Gastrocnemius medialis (tissue), 4 donors: ENCODE results near the gene ATF7. TPM values are rescaled to one million over a fixed set of nuclear protein-coding genes. Genes with fewer than 3 reads are reported as not detected.
A peak's percentile ranks its signal among the peaks of the same experiment; 100 is the strongest.
"Not testable (repeated sequence)": the region's sequence is repeated elsewhere in the genome, so short reads cannot be mapped to it uniquely, and the experiment has no call there.

Experiments
- ATAC-seq, 2 donors: fragments of 150-250 bp; one replicate each; pipeline ENCODE4 v1.9.1; 2016
- DNase-seq, 2 donors: peaks; one replicate each; pipeline ENCODE4 v3.0.0-alpha.2; 2019
- H3K27ac ChIP-seq, 4 donors: fragments of 200-600 bp; sonication (generic); 1 replicate in 1 of 4; 2 replicates in 3 of 4; pipeline ENCODE4 v1.5.1; 2016 to 2018; ENCODE audit warnings: mild to moderate bottlenecking in 2 of 4, moderate library complexity in 1 of 4
- H3K27me3 ChIP-seq, 3 donors: fragments of 200-600 bp; sonication (generic) in 2 of 3; 1 replicate in 1 of 3; 2 replicates in 2 of 3; pipeline versions ENCODE4 v1.5.1 to v1.6.0; 2016 to 2019; ENCODE audit warnings: mild to moderate bottlenecking in 1 of 3, moderate library complexity in 1 of 3
- H3K36me3 ChIP-seq, 2 donors: fragments of 200-600 bp; sonication (generic) in 1 of 2; one replicate each; pipeline ENCODE4 v1.5.1; 2017 to 2018
- H3K4me1 ChIP-seq, 2 donors: fragments of 200-600 bp; sonication (generic) in 1 of 2; one replicate each; pipeline ENCODE4 v1.5.1; 2016 to 2017; ENCODE audit warnings: mild to moderate bottlenecking in 2 of 2
- H3K4me3 ChIP-seq, 4 donors: fragments of 200-600 bp; sonication (generic) in 3 of 4; 1 replicate in 1 of 4; 2 replicates in 3 of 4; pipeline ENCODE4 v1.5.1; 2016 to 2019; ENCODE audit warnings: mild to moderate bottlenecking in 2 of 4
- H3K9me3 ChIP-seq, 3 donors: fragments of 200-600 bp; sonication (generic) in 2 of 3; 1 replicate in 1 of 3; 2 replicates in 2 of 3; pipeline ENCODE4 v1.5.1; 2016 to 2019
- POLR2A ChIP-seq, 2 donors: fragments of 450-650 bp; IDR thresholded peaks; one replicate each; pipeline ENCODE4 v1.6.1; 2017; ENCODE audit warnings: antibody characterized with exemption in 2 of 2, mild to moderate bottlenecking in 2 of 2, moderate library complexity in 2 of 2
- in situ Hi-C, 4 donors: fragments of 200-750 bp; cut with MboI; loops; one replicate each; pipeline versions ENCODE4 v1.15.0 to v1.8.0; 2017; ENCODE audit warnings: low sequenced_read_pairs in 4 of 4
- intact Hi-C: fragments of 100-400 bp; cut with DNase I; formaldehyde crosslinking; loops from one replicate; pipeline ENCODE4 v1.15.1; 2023; ENCODE audit warnings: low total_unique reads
- total RNA-seq, 4 donors: library from RNA; depleted of rRNA; stranded (reverse); fragments of >200 nt; gene quantifications; one replicate each; pipeline versions ENCODE4 v1.1.0 to v1.2.3, GENCODE V29; 2016
- TF ChIP-seq, protein P1 (sequence below), 5 experiments: fragments of 450-650 bp in 3 of 5; fragments of 200-600 bp in 2 of 5; sonication (generic) in 2 of 5; IDR thresholded peaks in 4 of 5; conservative IDR thresholded peaks in 1 of 5; 1 replicate in 4 of 5; 2 replicates in 1 of 5; pipeline ENCODE4 v1.5.1; 2016 to 2019; ENCODE audit warnings: antibody characterized with exemption in 5 of 5, mild to moderate bottlenecking in 3 of 5, moderate library complexity in 3 of 5

The ATF7 gene
- total RNA-seq, 4 donors from 2014 or later = 21.9 to 47.9 (median 26.3) TPM

DNA sequence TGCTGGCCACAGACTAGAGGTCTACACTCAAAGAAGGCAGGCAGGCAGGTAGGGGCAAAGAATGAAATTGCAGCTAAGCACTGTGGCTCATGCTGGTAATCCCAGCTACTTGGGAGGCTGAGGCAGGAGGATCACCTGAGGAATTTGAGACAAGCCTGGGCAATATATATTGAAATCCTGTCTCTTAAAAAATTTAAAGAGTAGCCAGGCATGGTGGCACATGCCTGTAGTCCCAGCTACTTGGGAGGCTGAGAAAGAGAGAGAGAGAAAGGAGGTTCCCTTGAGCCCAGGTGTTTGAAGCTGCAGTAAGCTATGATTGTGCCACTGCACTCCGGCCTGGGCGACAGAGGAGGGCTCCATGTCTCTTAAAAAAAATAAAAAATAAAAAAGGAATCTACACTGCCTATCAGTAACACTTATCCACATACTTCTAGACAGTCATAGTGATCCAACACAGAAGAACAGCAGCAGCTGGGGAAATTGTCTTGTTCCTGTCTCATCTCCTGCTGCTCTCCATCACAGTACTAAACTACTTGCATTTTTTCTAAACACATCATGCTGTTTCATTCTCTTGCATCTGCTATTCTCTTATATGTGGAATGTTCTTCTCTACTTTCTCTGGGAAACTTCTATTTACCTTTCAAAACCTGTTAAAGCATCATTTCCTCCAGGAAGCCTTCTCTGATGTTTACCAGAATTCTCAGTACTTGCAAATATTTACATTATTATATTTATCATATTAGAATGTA lies 57.2 kb downstream of the ATF7 start:
- intact Hi-C loops (no loop called here), in situ Hi-C loops (no loop called here)
- Histone ChIP-seq H3K4me3 (no peak overlapping the region), H3K9me3 (no peaks in the 10 kb centered on the region), H3K27me3 (no peaks in the 10 kb centered on the region), H3K4me1 (peaks cover 17 to 20% of the 10 kb centered on the region in 2 donors), H3K36me3 (no peaks in the 10 kb centered on the region), H3K27ac (no peak overlapping the region)
- DNase-seq (no peak), ATAC-seq (no peak)
- TF ChIP-seq POLR2A (IDR thresholded peaks at IDR 0.05) = no peak
- TF ChIP-seq, protein P1, sequence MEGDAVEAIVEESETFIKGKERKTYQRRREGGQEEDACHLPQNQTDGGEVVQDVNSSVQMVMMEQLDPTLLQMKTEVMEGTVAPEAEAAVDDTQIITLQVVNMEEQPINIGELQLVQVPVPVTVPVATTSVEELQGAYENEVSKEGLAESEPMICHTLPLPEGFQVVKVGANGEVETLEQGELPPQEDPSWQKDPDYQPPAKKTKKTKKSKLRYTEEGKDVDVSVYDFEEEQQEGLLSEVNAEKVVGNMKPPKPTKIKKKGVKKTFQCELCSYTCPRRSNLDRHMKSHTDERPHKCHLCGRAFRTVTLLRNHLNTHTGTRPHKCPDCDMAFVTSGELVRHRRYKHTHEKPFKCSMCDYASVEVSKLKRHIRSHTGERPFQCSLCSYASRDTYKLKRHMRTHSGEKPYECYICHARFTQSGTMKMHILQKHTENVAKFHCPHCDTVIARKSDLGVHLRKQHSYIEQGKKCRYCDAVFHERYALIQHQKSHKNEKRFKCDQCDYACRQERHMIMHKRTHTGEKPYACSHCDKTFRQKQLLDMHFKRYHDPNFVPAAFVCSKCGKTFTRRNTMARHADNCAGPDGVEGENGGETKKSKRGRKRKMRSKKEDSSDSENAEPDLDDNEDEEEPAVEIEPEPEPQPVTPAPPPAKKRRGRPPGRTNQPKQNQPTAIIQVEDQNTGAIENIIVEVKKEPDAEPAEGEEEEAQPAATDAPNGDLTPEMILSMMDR (IDR thresholded peaks at IDR 0.05 in 4 of 5, conservative IDR thresholded peaks at IDR 0.05 in 1 of 5) = no peak

DNA sequence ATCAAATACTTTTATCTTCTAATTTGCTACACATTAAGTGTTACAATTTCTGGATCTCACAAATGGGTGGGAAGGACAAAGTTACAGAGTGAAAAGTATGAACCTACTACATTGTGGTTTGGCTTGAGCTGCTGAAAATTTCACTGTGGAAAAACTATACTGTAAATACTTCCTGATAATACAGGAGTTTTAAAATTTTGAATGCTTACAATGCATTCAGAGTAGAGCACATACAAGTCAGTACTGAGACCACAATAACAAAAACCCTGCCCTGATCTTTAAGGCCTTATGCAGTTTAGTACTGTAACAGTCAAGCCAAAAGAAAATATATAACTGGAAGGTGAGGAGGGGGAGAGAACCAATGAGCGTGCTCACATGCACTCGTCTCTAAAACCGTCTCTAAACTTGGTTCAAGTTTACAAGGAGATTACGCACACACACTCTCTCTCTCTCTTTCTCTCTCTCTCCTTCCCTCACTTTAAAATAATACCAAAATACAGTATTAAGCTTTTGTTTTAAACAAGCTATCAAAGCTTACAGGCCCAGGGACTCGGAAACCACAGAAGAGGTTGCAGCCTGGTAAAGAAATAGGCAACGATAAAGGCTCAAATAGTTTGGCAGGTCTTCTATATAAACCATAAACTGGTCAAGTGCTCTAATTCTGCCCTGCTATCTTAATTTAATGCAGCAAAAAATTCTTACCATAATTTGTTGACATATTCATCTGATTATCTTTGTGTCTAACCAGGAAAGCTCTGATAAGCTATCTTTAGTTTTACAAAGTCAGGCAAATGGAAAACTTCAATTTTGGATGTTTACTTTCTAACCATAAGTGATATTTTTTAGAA lies 58.0 kb downstream of the ATF7 start:
- no peak for TF ChIP-seq POLR2A (IDR thresholded peaks at IDR 0.05)
- TF ChIP-seq, protein P1 (IDR thresholded peaks at IDR 0.05 in 4 of 5, conservative IDR thresholded peaks at IDR 0.05 in 1 of 5) = no peak
- in situ Hi-C loops = no loop called here
- no peak overlapping the region for H3K4me3 ChIP-seq
- H3K4me1 ChIP-seq = peaks cover 22 to 26% of the 10 kb centered on the region in 2 donors
- no peak overlapping the region for H3K27ac ChIP-seq
- ATAC-seq (no peak), DNase-seq (no peak)
- no peaks in the 10 kb centered on the region for H3K9me3 ChIP-seq
- no peaks in the 10 kb centered on the region for H3K27me3 ChIP-seq
- intact Hi-C loops = no loop called here
- no peaks in the 10 kb centered on the region for H3K36me3 ChIP-seq

DNA sequence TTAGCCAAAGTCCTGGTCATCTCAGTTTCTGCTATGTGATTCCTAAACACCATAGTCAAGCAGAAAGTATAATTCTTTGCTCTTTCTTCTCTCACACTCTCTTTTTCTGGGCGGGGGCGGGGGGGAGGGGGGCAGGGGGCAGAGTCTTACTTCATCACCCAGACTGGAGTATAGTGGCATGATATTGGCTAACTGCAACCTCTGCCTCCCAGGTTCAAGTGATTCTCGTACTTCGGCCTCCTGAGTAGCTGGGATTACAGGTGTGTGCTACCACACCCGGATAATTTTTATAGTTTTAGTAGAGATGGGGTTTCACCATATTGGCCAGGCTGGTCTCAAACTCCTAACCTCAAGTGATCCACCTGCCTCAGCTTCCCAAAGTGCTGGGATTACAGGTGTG lies 60.8 kb downstream of the ATF7 start:
- H3K36me3 ChIP-seq, DNase-seq, ATAC-seq, in situ Hi-C loops, intact Hi-C loops, H3K9me3 ChIP-seq, H3K27me3 ChIP-seq, H3K4me3 ChIP-seq: not testable (repeated sequence)
- Histone ChIP-seq H3K27ac (peak overlapping the region in 2 of 4 donors; percentile 49 to 59), H3K4me1 (peaks cover 22 to 38% of the 10 kb centered on the region in 2 donors)

DNA sequence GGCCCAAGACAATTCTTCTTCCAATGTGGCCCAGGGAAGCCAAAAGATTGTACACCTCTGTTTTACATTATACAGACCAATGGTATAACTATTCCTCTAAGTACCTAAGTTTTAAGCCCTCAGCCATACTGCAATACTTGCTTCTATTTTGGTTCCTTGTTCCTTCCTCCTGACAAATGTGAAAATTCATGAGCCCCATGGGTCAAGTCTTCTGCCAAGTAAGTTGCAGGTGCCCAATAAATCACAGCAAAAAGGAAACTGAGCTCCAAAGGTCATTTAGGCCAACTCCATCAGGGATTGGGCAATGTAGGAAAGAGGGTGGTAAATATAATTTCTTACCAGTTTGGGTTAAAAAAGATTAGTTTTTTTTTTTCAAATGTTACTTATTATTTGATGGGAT lies 61.2 kb downstream of the ATF7 start:
- DNase-seq (peak; percentile 14 to 38), ATAC-seq (peak; percentile 88 to 91)
- no peak overlapping the region for H3K4me3 ChIP-seq
- intact Hi-C loops = no loop called here
- H3K27me3 ChIP-seq = no peaks in the 10 kb centered on the region
- no peaks in the 10 kb centered on the region for H3K36me3 ChIP-seq
- H3K27ac ChIP-seq = peak overlapping the region; percentile 21 to 59 (median 45)
- H3K9me3 ChIP-seq = no peaks in the 10 kb centered on the region
- in situ Hi-C loops = no loop called here
- TF ChIP-seq, protein P1 (IDR thresholded peaks at IDR 0.05 in 4 of 5, conservative IDR thresholded peaks at IDR 0.05 in 1 of 5) = no peak
- TF ChIP-seq POLR2A (IDR thresholded peaks at IDR 0.05) = no peak
- peaks cover 22 to 38% of the 10 kb centered on the region in 2 donors for H3K4me1 ChIP-seq

DNA sequence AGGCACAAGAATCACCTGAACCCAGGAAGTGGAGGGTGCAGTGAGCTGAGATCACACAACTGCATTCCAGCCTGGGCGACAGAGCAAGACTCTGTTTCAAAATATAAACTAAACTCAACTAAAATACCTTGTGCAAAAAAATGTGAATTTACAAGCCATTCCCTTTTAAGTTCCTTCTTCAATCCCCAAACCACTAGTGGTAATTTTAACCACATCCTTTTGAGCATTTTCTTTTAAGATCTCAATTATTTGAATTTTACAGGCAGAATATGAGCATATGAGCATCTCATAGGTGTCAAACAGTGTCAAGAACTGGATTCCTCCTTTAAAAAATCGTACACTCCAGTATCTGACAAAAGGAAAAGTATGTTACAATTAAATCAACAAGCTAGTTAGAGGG lies 61.9 kb downstream of the ATF7 start:
- intact Hi-C loops = no loop called here
- no peak for ATAC-seq

More for the DNA sequence above, 61.9 kb downstream of the ATF7 start:
- Histone ChIP-seq H3K27ac (peak overlapping the region; percentile 5 to 59 (median 45)), H3K4me3 (no peak overlapping the region), H3K4me1 (peaks cover 22 to 38% of the 10 kb centered on the region in 2 donors), H3K9me3 (no peaks in the 10 kb centered on the region), H3K27me3 (no peaks in the 10 kb centered on the region), H3K36me3 (no peaks in the 10 kb centered on the region)
- DNase-seq = no peak
- TF ChIP-seq, protein P1 (IDR thresholded peaks at IDR 0.05 in 4 of 5, conservative IDR thresholded peaks at IDR 0.05 in 1 of 5) = no peak
- TF ChIP-seq POLR2A (IDR thresholded peaks at IDR 0.05) = no peak
- in situ Hi-C loops = no loop called here
